Measurements from ENCODE around the gene DNAH17. TPM values are rescaled to one million over a fixed set of nuclear protein-coding genes. Genes with fewer than 3 reads are reported as not detected.
"Not testable (repeated sequence)": the region's sequence is repeated elsewhere in the genome, so short reads cannot be mapped to it uniquely, and the experiment has no call there.

The DNAH17 gene
- total RNA-seq, 2 experiments from 2014 or later: 0.03 to 0.44 TPM

- no peaks in the 10 kb centered on the region for H3K9me3 Mint-ChIP-seq
- ATAC-seq (ENCODE audit: low read depth) (no peak), DNase-seq (no peak)
Measured at GRCh38 chr17:78506454-78507309, 70.5 kb downstream of the DNAH17 start.

GRCh38 chr17:78504156-78504925, 72.9 kb downstream of the DNAH17 start:
- H3K36me3 Mint-ChIP-seq: no peaks in the 10 kb centered on the region
- DNase-seq: no peak
- no peak overlapping the region for H3K4me3 Mint-ChIP-seq
- no peak overlapping the region for H3K27ac Mint-ChIP-seq
- H3K9me3 Mint-ChIP-seq: no peaks in the 10 kb centered on the region
- no peaks in the 10 kb centered on the region for H3K27me3 Mint-ChIP-seq
- POLR2A ChIA-PET: no interaction called here
- ATAC-seq (ENCODE audit: low read depth): no peak
- H3K4me1 Mint-ChIP-seq: no peaks in the 10 kb centered on the region

More at GRCh38 chr17:78506454-78507309, 70.5 kb downstream of the DNAH17 start:
- Mint-ChIP-seq H3K27ac (no peak overlapping the region), H3K4me3 (no peak overlapping the region), H3K4me1 (no peaks in the 10 kb centered on the region), H3K27me3 (no peaks in the 10 kb centered on the region), H3K36me3 (no peaks in the 10 kb centered on the region)
- POLR2A ChIA-PET: no interaction called here

- POLR2A ChIA-PET; H3K4me1 Mint-ChIP-seq; H3K4me3 Mint-ChIP-seq; H3K9me3 Mint-ChIP-seq; ATAC-seq (ENCODE audit: low read depth); DNase-seq; H3K27me3 Mint-ChIP-seq; H3K27ac Mint-ChIP-seq; H3K36me3 Mint-ChIP-seq: not testable (repeated sequence)
Measured at GRCh38 chr17:78503388-78503787, 73.8 kb downstream of the DNAH17 start.

GRCh38 chr17:78502611-78503148, 74.5 kb downstream of the DNAH17 start:
- no peak overlapping the region for H3K4me3 Mint-ChIP-seq
- H3K9me3 Mint-ChIP-seq: no peaks in the 10 kb centered on the region
- no peaks in the 10 kb centered on the region for H3K4me1 Mint-ChIP-seq
- POLR2A ChIA-PET: no interaction called here
- no peaks in the 10 kb centered on the region for H3K27me3 Mint-ChIP-seq
- H3K27ac Mint-ChIP-seq: no peak overlapping the region
- ATAC-seq (ENCODE audit: low read depth) (no peak), DNase-seq (no peak)
- no peaks in the 10 kb centered on the region for H3K36me3 Mint-ChIP-seq

DNA sequence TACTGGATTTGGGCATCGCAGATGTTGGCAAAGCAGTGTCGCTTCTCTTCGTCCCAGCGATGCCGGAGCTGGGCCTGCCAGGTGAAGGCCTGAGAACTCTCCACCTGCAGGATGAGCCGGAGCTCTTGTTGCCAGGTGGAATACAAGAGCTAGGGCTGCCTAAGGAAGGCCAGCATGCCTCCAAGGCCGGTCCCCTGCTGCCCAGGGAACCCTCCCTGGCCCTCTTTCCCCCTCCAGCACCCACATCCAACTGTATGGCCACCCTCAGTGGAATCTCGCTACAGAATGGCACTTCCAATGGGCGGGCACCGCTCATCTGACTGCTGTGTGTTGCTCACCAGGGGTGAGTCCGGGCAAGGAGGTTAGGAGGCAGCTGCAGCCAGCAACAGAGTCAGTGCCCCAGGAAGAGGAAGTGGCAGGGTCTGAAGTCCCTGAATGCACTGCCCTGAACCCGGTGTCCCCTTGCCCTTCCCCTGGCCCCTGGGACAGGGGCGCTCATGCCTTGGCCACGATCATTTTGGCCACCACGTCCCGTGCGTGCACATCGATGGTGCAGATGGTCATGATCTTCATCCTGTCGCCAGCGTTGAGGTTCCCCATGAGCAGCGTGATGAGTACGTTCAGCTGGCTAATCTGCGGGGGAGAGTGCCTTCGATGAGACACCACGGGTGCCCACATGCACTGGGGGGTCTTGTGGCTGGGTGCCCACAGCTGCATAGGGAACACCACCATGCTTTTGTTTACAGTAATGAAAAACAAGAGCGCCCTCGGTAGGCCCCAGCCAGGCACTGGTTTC, 75.8 kb downstream of the DNAH17 start:
- ATAC-seq (ENCODE audit: low read depth) (no peak), DNase-seq (no peak)
- no peaks in the 10 kb centered on the region for H3K36me3 Mint-ChIP-seq
- H3K4me1 Mint-ChIP-seq: peaks cover 1% of the 10 kb centered on the region
- H3K27me3 Mint-ChIP-seq: no peaks in the 10 kb centered on the region
- H3K27ac Mint-ChIP-seq: no peak overlapping the region
- no peak overlapping the region for H3K4me3 Mint-ChIP-seq
- POLR2A ChIA-PET: no interaction called here
- H3K9me3 Mint-ChIP-seq: no peaks in the 10 kb centered on the region

- no peak overlapping the region for H3K4me3 Mint-ChIP-seq
- ATAC-seq (ENCODE audit: low read depth): no peak
- no peaks in the 10 kb centered on the region for H3K9me3 Mint-ChIP-seq
- no peaks in the 10 kb centered on the region for H3K27me3 Mint-ChIP-seq
- no peaks in the 10 kb centered on the region for H3K36me3 Mint-ChIP-seq
- H3K27ac Mint-ChIP-seq: no peak overlapping the region
- POLR2A ChIA-PET: no interaction called here
- peaks cover 1% of the 10 kb centered on the region for H3K4me1 Mint-ChIP-seq
- no peak for DNase-seq
Measured at GRCh38 chr17:78500806-78501205, 76.4 kb downstream of the DNAH17 start.

DNA sequence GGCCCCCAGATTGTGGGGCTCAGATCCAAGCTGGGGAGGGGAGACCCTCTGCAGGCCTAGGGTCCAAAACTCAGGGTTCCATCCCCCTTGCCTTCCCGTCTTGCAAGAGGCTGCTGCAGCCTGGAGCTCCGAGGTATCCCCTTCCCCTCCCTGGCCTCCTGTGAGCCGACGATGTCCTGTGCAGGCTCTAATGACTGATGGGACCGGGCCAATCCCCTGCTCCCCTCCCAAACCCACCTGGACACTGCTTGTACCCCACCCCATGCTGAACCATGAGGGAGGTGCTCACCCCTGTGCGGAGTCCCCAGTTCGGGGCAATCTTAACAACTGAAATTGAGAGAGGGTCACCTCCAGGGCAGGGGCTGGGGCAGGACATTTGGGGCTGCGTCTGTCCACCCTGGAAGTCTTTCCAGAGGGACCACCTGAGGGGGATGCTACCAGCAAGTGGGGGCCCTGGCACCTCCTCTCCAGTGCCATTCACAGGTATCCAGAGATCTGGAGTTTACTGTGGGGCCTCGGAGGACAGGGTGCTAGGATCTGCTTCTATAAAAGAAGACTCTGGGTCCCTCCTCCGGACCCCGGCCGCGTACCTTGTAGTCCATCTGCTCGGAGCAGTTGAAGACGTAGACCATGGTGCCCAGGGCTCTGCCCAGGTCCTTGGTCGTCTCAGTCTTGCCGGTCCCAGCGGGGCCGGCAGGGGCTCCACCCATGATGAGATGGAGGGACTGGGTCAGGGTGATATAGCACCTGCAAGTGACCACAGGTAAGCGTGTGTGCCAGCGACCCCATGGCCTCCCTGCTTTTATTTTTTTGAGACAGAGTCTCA, 77.3 kb downstream of the DNAH17 start:
- DNase-seq: no peak
- Mint-ChIP-seq H3K36me3 (no peaks in the 10 kb centered on the region), H3K4me3 (no peak overlapping the region), H3K4me1 (peaks cover 1% of the 10 kb centered on the region), H3K27ac (no peak overlapping the region), H3K27me3 (no peaks in the 10 kb centered on the region), H3K9me3 (no peaks in the 10 kb centered on the region)
- ATAC-seq (ENCODE audit: low read depth): no peak
- POLR2A ChIA-PET: no interaction called here

- Mint-ChIP-seq H3K36me3 (no peaks in the 10 kb centered on the region), H3K27me3 (no peaks in the 10 kb centered on the region), H3K9me3 (no peaks in the 10 kb centered on the region), H3K4me1 (peaks cover 1% of the 10 kb centered on the region), H3K27ac (no peak overlapping the region), H3K4me3 (no peak overlapping the region)
- no peak for DNase-seq
- POLR2A ChIA-PET: no interaction called here
- no peak for ATAC-seq (ENCODE audit: low read depth)
Measured at GRCh38 chr17:78498848-78499247, 78.3 kb downstream of the DNAH17 start.

GRCh38 chr17:78497115-78497540, 80.1 kb downstream of the DNAH17 start:
- Mint-ChIP-seq H3K27ac (no peak overlapping the region), H3K27me3 (no peaks in the 10 kb centered on the region), H3K9me3 (no peaks in the 10 kb centered on the region), H3K36me3 (no peaks in the 10 kb centered on the region), H3K4me1 (peaks cover 1% of the 10 kb centered on the region), H3K4me3 (no peak overlapping the region)
- POLR2A ChIA-PET: interaction anchor here (0.6 kb wide), 1 partner anchor 206 kb away, joined by 8 read pairs; no protein-coding TSS in a partner anchor
- DNase-seq (peak; percentile 57), ATAC-seq (ENCODE audit: low read depth) (peak; percentile 65)

- Mint-ChIP-seq H3K4me3 (no peak overlapping the region), H3K36me3 (no peaks in the 10 kb centered on the region), H3K27me3 (no peaks in the 10 kb centered on the region), H3K27ac (no peak overlapping the region), H3K4me1 (peaks cover 1% of the 10 kb centered on the region), H3K9me3 (no peaks in the 10 kb centered on the region)
- ATAC-seq (ENCODE audit: low read depth) (no peak), DNase-seq (no peak)
- POLR2A ChIA-PET: no interaction called here
Measured at GRCh38 chr17:78496311-78496710, 80.9 kb downstream of the DNAH17 start.

DNA sequence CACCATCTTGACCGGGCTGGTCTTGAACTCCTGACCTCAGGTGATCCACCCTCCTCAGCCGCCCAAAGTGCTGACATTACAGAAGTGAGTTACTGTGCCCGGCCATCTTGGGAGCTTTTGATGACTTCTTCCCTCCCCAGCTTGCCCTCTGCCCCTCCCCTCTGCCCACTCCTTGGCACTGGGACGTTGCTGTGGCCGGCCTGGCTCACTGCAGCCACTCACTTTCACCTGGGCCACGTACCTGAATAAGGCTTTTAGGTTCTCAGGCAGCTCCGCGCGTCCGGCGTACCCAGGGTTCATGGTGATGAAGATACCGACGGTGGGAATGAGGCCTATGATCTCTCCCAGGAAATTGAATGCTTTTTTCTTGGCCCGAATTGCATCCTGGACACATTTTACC, 81.6 kb downstream of the DNAH17 start:
- POLR2A ChIA-PET: no interaction called here
- no peaks in the 10 kb centered on the region for H3K36me3 Mint-ChIP-seq
- H3K4me3 Mint-ChIP-seq: no peak overlapping the region
- H3K4me1 Mint-ChIP-seq: peaks cover 1% of the 10 kb centered on the region
- no peaks in the 10 kb centered on the region for H3K9me3 Mint-ChIP-seq
- no peaks in the 10 kb centered on the region for H3K27me3 Mint-ChIP-seq
- DNase-seq (no peak), ATAC-seq (ENCODE audit: low read depth) (no peak)
- no peak overlapping the region for H3K27ac Mint-ChIP-seq

- Mint-ChIP-seq H3K27me3 (no peaks in the 10 kb centered on the region), H3K4me1 (peaks cover 1% of the 10 kb centered on the region), H3K9me3 (no peaks in the 10 kb centered on the region), H3K4me3 (no peak overlapping the region), H3K27ac (no peak overlapping the region), H3K36me3 (no peaks in the 10 kb centered on the region)
- ATAC-seq (ENCODE audit: low read depth) (no peak), DNase-seq (no peak)
- POLR2A ChIA-PET: no interaction called here
Measured at GRCh38 chr17:78494696-78495330, 82.4 kb downstream of the DNAH17 start.
